Effector memory CD8-positive, alpha-beta T cell (primary cell): ENCODE results near the gene ZNF655.
"Not testable (repeated sequence)": the region's sequence is repeated elsewhere in the genome, so short reads cannot be mapped to it uniquely, and the experiment has no call there.

Source experiments
- ATAC-seq: fragments of 150-1000 bp; cut with Tn5 transposase; replicated peaks from 2 replicates; pipeline ENCODE4 v1.10.0; 2021; ENCODE audit warnings: mild to moderate bottlenecking, moderate library complexity
- DNase-seq, 3 experiments: peaks; one replicate each; pipeline ENCODE4 v3.0.0; 2021
- H3K27ac Mint-ChIP-seq, 2 donors: one replicate each; pipeline ENCODE4 v1.8.0; 2022; ENCODE audit warnings: mild to moderate bottlenecking in 2 of 2, mixed read lengths in 2 of 2, moderate library complexity in 2 of 2
- H3K27me3 Mint-ChIP-seq, 2 donors: one replicate each; pipeline ENCODE4 v1.8.0; 2022; ENCODE audit warnings: mixed read lengths in 2 of 2
- H3K36me3 Mint-ChIP-seq: one replicate; pipeline ENCODE4 v1.8.0; 2022; ENCODE audit warnings: mild to moderate bottlenecking, moderate library complexity, mixed read lengths; ENCODE audit not compliant: insufficient read depth
- H3K4me1 Mint-ChIP-seq, 2 donors: one replicate each; pipeline ENCODE4 v1.8.0; 2022; ENCODE audit warnings: low read depth in 2 of 2, mixed read lengths in 2 of 2
- H3K4me3 Mint-ChIP-seq, 2 donors: one replicate each; pipeline ENCODE4 v1.8.0; 2022; ENCODE audit warnings: mild to moderate bottlenecking in 2 of 2, mixed read lengths in 2 of 2, moderate library complexity in 2 of 2
- H3K9me3 Mint-ChIP-seq, 2 donors: one replicate each; pipeline ENCODE4 v1.8.0; 2022; ENCODE audit warnings: mixed read lengths in 2 of 2
- total RNA-seq, 9 experiments: gene quantifications; one replicate each; lab custom pipeline; 2026; lab: John Stamatoyannopoulos, UW

The ZNF655 gene, protein sequence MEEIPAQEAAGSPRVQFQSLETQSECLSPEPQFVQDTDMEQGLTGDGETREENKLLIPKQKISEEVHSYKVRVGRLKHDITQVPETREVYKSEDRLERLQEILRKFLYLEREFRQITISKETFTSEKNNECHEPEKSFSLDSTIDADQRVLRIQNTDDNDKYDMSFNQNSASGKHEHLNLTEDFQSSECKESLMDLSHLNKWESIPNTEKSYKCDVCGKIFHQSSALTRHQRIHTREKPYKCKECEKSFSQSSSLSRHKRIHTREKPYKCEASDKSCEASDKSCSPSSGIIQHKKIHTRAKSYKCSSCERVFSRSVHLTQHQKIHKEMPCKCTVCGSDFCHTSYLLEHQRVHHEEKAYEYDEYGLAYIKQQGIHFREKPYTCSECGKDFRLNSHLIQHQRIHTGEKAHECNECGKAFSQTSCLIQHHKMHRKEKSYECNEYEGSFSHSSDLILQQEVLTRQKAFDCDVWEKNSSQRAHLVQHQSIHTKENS
- total RNA-seq, result 134 to 300 (median 182) reads per million in 9 experiments

DNA sequence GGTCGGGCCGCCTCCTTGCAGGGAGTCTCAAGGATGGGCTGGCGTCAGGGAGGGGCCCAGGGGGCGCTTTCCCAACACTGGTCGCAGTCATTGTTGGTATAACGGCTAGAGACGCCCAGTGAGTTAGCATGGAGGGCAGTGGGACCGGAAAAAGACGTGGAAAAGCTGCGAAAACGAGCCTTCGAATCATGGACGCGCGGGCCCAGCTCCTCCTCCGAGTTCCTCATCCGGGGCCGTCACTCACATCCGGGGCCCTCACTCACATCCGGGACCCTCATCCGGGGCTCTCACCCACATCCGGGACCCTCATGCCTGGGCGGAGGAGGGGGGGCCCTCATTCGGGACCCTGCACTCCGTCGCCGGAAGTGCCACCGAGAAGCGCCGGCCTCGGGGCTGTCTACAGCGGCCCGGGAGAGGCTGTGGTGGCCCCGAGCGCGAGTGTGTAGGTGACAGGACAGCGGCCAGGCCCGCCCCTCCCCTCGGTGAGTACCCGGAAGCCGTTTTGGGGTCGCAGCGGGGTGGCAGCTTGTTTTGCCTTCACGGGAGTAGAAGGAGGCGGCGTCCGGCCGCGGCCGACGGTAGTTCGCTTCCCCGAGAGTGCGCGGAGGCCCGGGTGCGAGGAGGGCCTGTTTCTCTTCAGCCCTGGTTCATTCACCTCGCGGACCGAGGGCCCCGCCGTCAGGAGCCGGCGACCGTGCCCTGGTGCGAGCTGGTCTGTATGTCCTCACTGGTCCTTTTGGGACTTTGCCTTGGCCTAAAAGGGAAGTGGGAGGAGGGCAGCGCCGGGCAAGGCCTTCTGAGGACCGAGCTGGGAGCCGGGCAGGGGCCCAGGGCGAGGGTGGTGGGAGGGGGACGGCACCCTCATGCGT, at the start of gene ZNF655:
TSS of gene ZNF655 (plus strand) at position 337 of the 869 bp plus-strand sequence. CDS start 1,918 bp downstream, outside the sequence.
- H3K36me3 Mint-ChIP-seq, result peaks cover 59% of the 10 kb centered on the region
- peaks cover 36 to 42% of the 10 kb centered on the region in 2 donors for H3K4me1 Mint-ChIP-seq
- DNase-seq (peak; percentile 91 to 95 (median 95)), ATAC-seq (peak; percentile 88)
- H3K27ac Mint-ChIP-seq, result peak within 1 kb of the TSS; percentile 96 to 98
- no peaks in the 10 kb centered on the region for H3K9me3 Mint-ChIP-seq
- no peaks in the 10 kb centered on the region for H3K27me3 Mint-ChIP-seq
- H3K4me3 Mint-ChIP-seq, result peak within 1 kb of the TSS; percentile 92 to 93

- ATAC-seq (no peak), DNase-seq (no peak)
- Mint-ChIP-seq H3K9me3 (no peaks in the 10 kb centered on the region), H3K27me3 (no peaks in the 10 kb centered on the region), H3K27ac (no peak overlapping the region), H3K4me1 (peaks cover 4 to 7% of the 10 kb centered on the region in 2 donors), H3K4me3 (no peak overlapping the region), H3K36me3 (peaks cover 54% of the 10 kb centered on the region)
Observed at GRCh38 chr7:99514050-99514449, 44.4 kb upstream of the ZNF655 start.

DNA sequence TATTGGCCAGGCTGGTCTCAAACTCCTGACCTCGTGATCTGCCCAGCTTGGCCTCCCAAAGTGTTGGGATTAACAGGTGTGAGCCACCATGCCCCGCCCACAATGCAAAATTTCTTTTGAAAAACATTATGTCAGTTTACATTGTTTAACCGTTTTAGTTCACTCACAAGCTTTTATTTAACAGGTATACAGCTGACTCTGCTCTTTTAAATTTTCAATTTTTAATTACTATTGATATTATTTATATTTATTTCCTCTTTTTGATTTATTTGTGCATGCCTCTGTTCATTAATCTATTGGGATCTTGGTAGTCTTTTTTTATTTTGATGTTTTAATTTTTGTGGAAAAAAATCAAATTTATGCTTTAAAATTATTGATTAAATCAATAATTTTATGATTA, 37.0 kb upstream of the ZNF655 start:
- no peak for DNase-seq
- Mint-ChIP-seq H3K4me3 (no peak overlapping the region), H3K36me3 (peaks cover 24% of the 10 kb centered on the region), H3K27ac (no peak overlapping the region), H3K9me3 (no peaks in the 10 kb centered on the region), H3K4me1 (peaks cover 0 to 2% of the 10 kb centered on the region in 2 donors), H3K27me3 (no peaks in the 10 kb centered on the region)
- ATAC-seq, result no peak

- ATAC-seq, result no peak
- no peaks in the 10 kb centered on the region for H3K9me3 Mint-ChIP-seq
Observed at GRCh38 chr7:99525713-99526440, 32.6 kb upstream of the ZNF655 start.

GRCh38 chr7:99531354-99531765, 27.1 kb upstream of the ZNF655 start:
- no peak overlapping the region for H3K27ac Mint-ChIP-seq
- peaks cover 2 to 6% of the 10 kb centered on the region in 2 donors for H3K9me3 Mint-ChIP-seq
- peaks cover 20% of the 10 kb centered on the region for H3K36me3 Mint-ChIP-seq
- ATAC-seq (no peak), DNase-seq (no peak)
- H3K27me3 Mint-ChIP-seq, result no peaks in the 10 kb centered on the region
- no peak overlapping the region for H3K4me3 Mint-ChIP-seq
- H3K4me1 Mint-ChIP-seq, result no peaks in the 10 kb centered on the region

More at GRCh38 chr7:99525713-99526440, 32.6 kb upstream of the ZNF655 start:
- Mint-ChIP-seq H3K4me3 (no peak overlapping the region), H3K27ac (peak overlapping the region in 1 of 2 donors; percentile 14), H3K27me3 (no peaks in the 10 kb centered on the region), H3K4me1 (peaks cover 0 to 2% of the 10 kb centered on the region in 2 donors), H3K36me3 (peaks cover 21% of the 10 kb centered on the region)
- DNase-seq, result no peak

DNA sequence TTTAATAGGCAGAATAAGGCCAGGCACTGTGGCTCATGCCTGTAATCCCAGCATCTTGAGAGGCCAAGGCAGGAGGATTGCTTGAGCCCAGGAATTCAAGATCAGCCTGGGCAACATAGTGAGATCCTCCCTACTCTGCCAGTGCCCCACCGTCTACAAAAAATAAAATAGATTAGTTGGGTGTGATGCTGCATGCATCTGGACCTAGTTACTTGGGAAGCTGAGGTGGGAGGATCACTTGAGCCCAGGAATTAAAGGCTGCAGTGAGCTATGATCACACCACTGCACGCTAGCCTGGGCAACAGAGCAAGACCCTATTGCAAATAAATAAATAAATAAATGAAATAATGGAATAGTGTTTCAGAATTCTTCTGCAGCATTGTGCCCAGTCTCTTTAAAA, 22.8 kb upstream of the ZNF655 start:
- Mint-ChIP-seq H3K4me1 (no peaks in the 10 kb centered on the region), H3K9me3 (peaks cover 5 to 14% of the 10 kb centered on the region in 2 donors), H3K27me3 (no peaks in the 10 kb centered on the region), H3K27ac (no peak overlapping the region), H3K36me3 (peaks cover 12% of the 10 kb centered on the region), H3K4me3 (no peak overlapping the region)
- DNase-seq, result no peak
- ATAC-seq, result no peak

DNA sequence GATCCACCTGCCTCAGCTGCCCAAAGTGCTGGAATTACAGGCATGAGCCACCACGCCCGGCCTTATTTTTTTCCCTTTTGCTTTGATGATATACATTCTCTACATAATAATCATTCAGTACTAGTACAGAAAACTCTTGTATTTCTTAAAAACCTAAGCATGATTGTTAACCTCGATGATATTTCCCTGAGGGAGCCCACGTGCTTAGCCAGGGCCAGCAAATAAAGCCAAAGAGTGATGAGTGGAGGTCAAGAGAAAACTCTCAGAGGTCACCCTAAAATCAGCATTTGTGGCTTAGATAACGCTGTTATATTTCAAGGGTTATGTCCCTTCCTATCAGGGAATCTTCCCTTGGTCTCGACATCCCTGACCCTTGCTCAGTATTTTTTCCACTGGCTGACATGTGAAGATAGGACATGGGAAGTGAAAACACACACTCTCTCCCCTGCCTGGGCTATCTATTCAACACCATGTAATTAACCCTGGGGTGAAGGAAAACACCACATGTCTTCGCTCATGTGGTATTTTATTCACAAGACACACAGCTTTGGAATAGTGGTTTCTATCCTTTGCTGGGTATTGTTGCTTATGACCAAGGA, 19.1 kb upstream of the ZNF655 start:
- Mint-ChIP-seq H3K9me3 (peaks cover 3 to 7% of the 10 kb centered on the region in 2 donors), H3K4me1 (no peaks in the 10 kb centered on the region), H3K36me3 (no peaks in the 10 kb centered on the region), H3K4me3 (no peak overlapping the region), H3K27me3 (no peaks in the 10 kb centered on the region), H3K27ac (no peak overlapping the region)
- DNase-seq (no peak), ATAC-seq (no peak)

DNA sequence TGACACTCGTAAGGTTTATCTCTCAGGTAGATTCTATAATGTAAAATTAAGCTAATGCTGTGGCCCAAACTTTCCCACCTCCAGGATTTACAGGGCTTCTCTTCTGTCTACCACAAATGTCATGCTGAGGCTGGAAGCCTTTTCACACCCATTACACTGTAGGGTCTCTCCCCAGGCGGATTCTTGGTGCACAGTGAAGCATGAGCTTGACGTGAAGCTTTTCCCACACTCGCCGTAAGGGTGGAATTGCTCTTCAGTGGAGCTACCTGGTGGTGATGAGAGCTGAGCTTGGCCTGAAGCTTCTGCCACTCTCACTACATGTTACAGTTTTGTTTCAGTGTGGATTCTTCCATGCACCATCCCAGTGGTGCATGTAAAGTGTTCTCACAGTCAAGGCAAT, 17.9 kb upstream of the ZNF655 start:
- Mint-ChIP-seq H3K36me3 (no peaks in the 10 kb centered on the region), H3K27ac (no peak overlapping the region), H3K9me3 (peaks cover 3 to 7% of the 10 kb centered on the region in 2 donors), H3K4me3 (no peak overlapping the region), H3K4me1 (no peaks in the 10 kb centered on the region), H3K27me3 (no peaks in the 10 kb centered on the region)
- no peak for DNase-seq
- ATAC-seq, result no peak

GRCh38 chr7:99541212-99541611, 17.2 kb upstream of the ZNF655 start:
- Mint-ChIP-seq H3K27ac (no peak overlapping the region), H3K36me3 (no peaks in the 10 kb centered on the region)
- no peak for DNase-seq

GRCh38 chr7:99543081-99543671, 15.3 kb upstream of the ZNF655 start:
- Mint-ChIP-seq H3K9me3 (peaks cover 3 to 7% of the 10 kb centered on the region in 2 donors), H3K27me3 (no peaks in the 10 kb centered on the region), H3K27ac (no peak overlapping the region), H3K4me3 (no peak overlapping the region), H3K36me3 (peaks cover 2% of the 10 kb centered on the region), H3K4me1 (no peaks in the 10 kb centered on the region)
- DNase-seq, result no peak
- ATAC-seq, result no peak

More at GRCh38 chr7:99541212-99541611, 17.2 kb upstream of the ZNF655 start:
- Mint-ChIP-seq H3K4me1 (no peaks in the 10 kb centered on the region), H3K27me3 (no peaks in the 10 kb centered on the region), H3K9me3 (peaks cover 3 to 7% of the 10 kb centered on the region in 2 donors), H3K4me3 (no peak overlapping the region)
- no peak for ATAC-seq

GRCh38 chr7:99543916-99544315, 14.5 kb upstream of the ZNF655 start:
- no peak overlapping the region for H3K4me3 Mint-ChIP-seq
- ATAC-seq (no peak), DNase-seq (no peak)
- no peak overlapping the region for H3K27ac Mint-ChIP-seq
- H3K36me3 Mint-ChIP-seq, result peaks cover 4% of the 10 kb centered on the region
- H3K4me1 Mint-ChIP-seq, result no peaks in the 10 kb centered on the region
- H3K9me3 Mint-ChIP-seq, result peaks cover under 1 to 3% of the 10 kb centered on the region in 2 donors
- no peaks in the 10 kb centered on the region for H3K27me3 Mint-ChIP-seq

DNA sequence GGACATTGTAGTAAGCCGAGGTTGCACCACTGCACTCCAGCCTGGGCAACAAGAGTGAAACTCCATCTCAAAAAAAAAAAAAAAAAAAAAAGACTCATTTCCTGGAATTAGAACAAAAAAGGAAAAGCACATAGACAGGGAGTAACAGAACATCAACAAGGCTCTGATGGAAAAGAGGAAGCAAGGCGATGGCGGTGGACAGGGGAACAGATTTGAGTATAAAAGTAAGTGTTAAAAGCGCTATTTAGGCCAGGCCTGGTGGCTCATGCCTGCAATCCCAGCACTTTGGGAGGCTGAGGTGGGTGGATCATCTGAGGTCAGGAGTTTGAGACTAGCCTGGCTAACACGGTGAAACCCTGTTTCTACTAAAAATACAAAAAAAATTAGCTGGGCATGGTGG, 13.1 kb upstream of the ZNF655 start:
- not testable (repeated sequence) for ATAC-seq, H3K9me3 Mint-ChIP-seq, H3K36me3 Mint-ChIP-seq, H3K27ac Mint-ChIP-seq, H3K4me3 Mint-ChIP-seq, DNase-seq, H3K4me1 Mint-ChIP-seq, H3K27me3 Mint-ChIP-seq
